ENCODE data around the gene CSPG4.
"Not testable (repeated sequence)": the region's sequence is repeated elsewhere in the genome, so short reads cannot be mapped to it uniquely, and the experiment has no call there.

The CSPG4 gene

DNA sequence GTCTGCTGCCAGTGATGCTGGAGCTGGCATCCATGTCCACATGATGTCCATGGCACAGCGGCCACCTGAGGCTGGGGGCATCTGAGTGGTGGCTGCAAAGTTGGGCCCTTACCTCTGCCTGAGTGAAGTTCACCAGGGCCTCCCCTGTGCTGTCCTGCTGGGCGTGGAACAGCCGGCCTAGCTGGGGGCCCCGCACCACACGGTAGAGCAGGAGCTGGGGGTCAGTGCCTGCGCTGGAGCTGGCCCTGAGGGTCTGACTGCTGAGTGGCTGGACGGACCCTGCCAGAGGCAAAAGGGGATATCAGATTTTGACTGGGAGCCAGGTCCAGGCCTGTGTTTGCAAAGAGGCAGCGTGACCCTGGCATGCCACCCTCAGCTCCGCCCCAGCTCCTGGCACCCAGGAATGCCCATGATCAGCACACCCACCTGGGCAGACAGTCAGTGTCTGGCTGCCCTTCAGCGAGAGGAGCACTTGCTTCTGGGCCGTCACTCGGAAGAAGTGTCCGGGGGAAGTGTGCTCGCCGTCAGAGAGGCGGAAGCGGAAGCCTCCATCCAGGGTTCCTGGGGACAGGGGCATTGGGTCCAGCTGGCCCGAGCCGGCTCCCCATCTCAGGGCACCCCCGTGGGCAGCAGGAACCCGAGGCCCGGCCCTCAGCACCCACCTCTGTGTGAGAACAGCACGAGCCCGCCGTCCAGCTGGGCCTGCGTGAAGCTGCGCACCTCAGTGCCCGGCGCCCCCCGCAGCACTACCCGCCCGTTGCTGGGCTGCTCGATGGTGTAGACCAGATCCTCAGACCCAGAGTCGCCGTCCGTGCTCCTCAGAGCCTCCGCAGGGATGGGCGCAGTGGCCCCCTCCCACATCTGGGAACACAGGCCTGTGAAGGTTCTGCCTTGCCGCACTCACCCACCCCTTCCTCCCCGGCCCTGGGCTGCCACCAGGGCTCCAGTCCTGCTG lies 30.2 kb downstream of the CSPG4 start:
- Histone ChIP-seq H3K27ac (ENCODE audit: low read length) (no peak overlapping the region), H3K36me3 (replicated peaks; ENCODE audit: insufficient read depth, low read length) (no peaks in the 10 kb centered on the region), H3K4me2 (ENCODE audit: low read depth, low read length) (no peak overlapping the region), H2AFZ (ENCODE audit: low read length) (no peak overlapping the region), H3K79me2 (ENCODE audit: low read length) (no peaks in the 10 kb centered on the region), H3K4me1 (ENCODE audit: low read length) (no peaks in the 10 kb centered on the region), H3K9ac (ENCODE audit: low read length) (no peak overlapping the region), H4K20me1 (ENCODE audit: insufficient read depth, low read length) (no peaks in the 10 kb centered on the region), H3K9me3 (replicated peaks; ENCODE audit: insufficient read depth, low read length) (no peaks in the 10 kb centered on the region), H3F3A (ENCODE audit: insufficient read depth, low read length) (no peaks in the 10 kb centered on the region), H3K9me2 (replicated peaks; ENCODE audit: insufficient read depth, low read length) (no peaks in the 10 kb centered on the region), H3K27me3 (replicated peaks; ENCODE audit: insufficient read depth, low read length) (peaks cover 3% of the 10 kb centered on the region; the same call in 1 of the 2 replicates), H3K4me3 (ENCODE audit: low read length) (no peak overlapping the region)
- TF ChIP-seq EZH2 (optimal IDR thresholded peaks at IDR 0.05; ENCODE audit: low read depth, low read length) (no peak), EZH2phosphoT487 (IDR thresholded peaks at IDR 0.05; ENCODE audit: low read length) (no peak)
- TF ChIP-seq, protein P1, sequence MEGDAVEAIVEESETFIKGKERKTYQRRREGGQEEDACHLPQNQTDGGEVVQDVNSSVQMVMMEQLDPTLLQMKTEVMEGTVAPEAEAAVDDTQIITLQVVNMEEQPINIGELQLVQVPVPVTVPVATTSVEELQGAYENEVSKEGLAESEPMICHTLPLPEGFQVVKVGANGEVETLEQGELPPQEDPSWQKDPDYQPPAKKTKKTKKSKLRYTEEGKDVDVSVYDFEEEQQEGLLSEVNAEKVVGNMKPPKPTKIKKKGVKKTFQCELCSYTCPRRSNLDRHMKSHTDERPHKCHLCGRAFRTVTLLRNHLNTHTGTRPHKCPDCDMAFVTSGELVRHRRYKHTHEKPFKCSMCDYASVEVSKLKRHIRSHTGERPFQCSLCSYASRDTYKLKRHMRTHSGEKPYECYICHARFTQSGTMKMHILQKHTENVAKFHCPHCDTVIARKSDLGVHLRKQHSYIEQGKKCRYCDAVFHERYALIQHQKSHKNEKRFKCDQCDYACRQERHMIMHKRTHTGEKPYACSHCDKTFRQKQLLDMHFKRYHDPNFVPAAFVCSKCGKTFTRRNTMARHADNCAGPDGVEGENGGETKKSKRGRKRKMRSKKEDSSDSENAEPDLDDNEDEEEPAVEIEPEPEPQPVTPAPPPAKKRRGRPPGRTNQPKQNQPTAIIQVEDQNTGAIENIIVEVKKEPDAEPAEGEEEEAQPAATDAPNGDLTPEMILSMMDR (IDR thresholded peaks at IDR 0.05; ENCODE audit: low read length) = no peak
- no peak for DNase-seq

DNA sequence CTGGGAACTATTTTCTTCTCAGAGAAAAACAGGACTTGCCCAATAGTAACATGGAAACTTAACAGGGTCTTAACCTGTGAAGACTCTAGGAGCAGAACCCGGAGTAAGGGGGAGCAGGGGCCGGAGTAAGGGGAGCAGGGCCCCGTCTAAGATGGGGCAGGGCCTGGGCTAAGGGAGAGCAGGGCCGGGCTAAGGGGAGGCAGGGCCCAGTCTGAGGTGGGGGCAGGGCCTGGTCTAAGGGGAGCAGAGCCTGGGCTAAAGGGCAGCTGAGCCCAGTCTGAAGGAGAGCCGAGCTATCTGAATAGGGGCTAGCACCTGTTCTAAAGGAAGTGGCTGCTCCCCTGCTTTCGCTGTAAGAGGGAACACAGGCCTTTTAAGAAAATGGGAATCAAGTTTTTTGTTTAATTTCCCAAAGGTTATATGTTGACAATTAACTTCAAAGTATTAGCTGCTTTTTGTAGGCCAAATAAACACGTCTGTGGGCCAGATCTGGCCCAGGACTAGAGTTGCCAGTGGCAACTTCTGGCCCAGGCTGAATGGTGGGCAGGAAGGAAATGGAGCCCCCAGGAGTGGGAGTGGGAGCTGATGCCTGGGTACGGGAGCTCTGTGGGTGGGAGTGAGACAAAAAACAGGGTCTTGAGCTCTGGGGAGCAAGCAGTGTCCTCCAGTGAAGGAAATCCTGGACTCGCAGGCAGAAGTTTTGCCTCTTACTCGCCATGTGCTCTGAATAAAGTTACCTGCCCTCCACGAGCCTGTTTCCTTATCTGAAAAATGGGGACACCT lies 32.5 kb downstream of the CSPG4 start:
- Histone ChIP-seq H3K27me3 (replicated peaks; ENCODE audit: insufficient read depth, low read length) (0 out of 2 replicates have a peak, but pooled peaks cover 3% of the 10 kb centered on the region), H3K9me3 (replicated peaks; ENCODE audit: insufficient read depth, low read length) (no peaks in the 10 kb centered on the region), H3F3A (ENCODE audit: insufficient read depth, low read length) (no peaks in the 10 kb centered on the region), H3K9ac (ENCODE audit: low read length) (no peak overlapping the region), H3K4me3 (ENCODE audit: low read length) (no peak overlapping the region), H3K4me1 (ENCODE audit: low read length) (no peaks in the 10 kb centered on the region), H3K36me3 (replicated peaks; ENCODE audit: insufficient read depth, low read length) (no peaks in the 10 kb centered on the region), H3K79me2 (ENCODE audit: low read length) (no peaks in the 10 kb centered on the region), H3K27ac (ENCODE audit: low read length) (no peak overlapping the region), H3K4me2 (ENCODE audit: low read depth, low read length) (no peak overlapping the region), H2AFZ (ENCODE audit: low read length) (no peak overlapping the region), H4K20me1 (ENCODE audit: insufficient read depth, low read length) (no peaks in the 10 kb centered on the region), H3K9me2 (replicated peaks; ENCODE audit: insufficient read depth, low read length) (no peaks in the 10 kb centered on the region)
- DNase-seq = no peak
- TF ChIP-seq EZH2 (optimal IDR thresholded peaks at IDR 0.05; ENCODE audit: low read depth, low read length) (no peak), EZH2phosphoT487 (IDR thresholded peaks at IDR 0.05; ENCODE audit: low read length) (no peak)
- TF ChIP-seq, protein P1 (IDR thresholded peaks at IDR 0.05; ENCODE audit: low read length) = no peak

DNA sequence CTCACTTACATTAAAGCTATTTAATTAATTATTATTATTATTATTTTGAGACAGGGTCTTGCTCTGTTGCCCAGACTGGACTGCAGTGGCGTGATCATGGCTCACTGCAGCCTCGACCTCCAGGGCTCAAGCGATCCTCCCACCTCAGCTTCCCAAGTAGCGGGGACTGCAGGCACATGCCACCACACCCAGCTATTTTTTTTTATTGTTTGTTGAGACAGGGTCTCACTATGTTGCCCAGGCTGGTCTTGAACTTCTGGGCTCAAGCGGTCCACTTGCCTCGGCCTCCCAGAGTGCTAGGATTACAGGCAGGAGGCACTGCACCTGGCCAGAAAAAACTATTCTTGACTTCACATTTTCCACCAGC lies 34.3 kb downstream of the CSPG4 start:
- not testable (repeated sequence) for H3K36me3 ChIP-seq (replicated peaks; ENCODE audit: insufficient read depth, low read length); H3K4me2 ChIP-seq (ENCODE audit: low read depth, low read length); H3K4me1 ChIP-seq (ENCODE audit: low read length); H4K20me1 ChIP-seq (ENCODE audit: insufficient read depth, low read length); H3K79me2 ChIP-seq (ENCODE audit: low read length); DNase-seq; H3K9ac ChIP-seq (ENCODE audit: low read length); H3K9me2 ChIP-seq (replicated peaks; ENCODE audit: insufficient read depth, low read length); H3K27me3 ChIP-seq (replicated peaks; ENCODE audit: insufficient read depth, low read length); H3K9me3 ChIP-seq (replicated peaks; ENCODE audit: insufficient read depth, low read length); H2AFZ ChIP-seq (ENCODE audit: low read length); H3K4me3 ChIP-seq (ENCODE audit: low read length); H3F3A ChIP-seq (ENCODE audit: insufficient read depth, low read length); H3K27ac ChIP-seq (ENCODE audit: low read length)

All from MM.1S (cell line).